CD4-positive, alpha-beta T cell (primary cell): ENCODE results near the gene FOSL2. TPM values are rescaled to one million over a fixed set of nuclear protein-coding genes. Genes with fewer than 3 reads are reported as not detected.
A peak's percentile ranks its signal among the peaks of the same experiment; 100 is the strongest.

Experiments
- ATAC-seq: fragments of 200-7000 bp; cut with Tn5 transposase; one replicate; pipeline ENCODE4 v1.10.0; 2022; ENCODE audit warnings: mild to moderate bottlenecking; ENCODE audit not compliant: poor library complexity
- CTCF ChIA-PET: fragments of 350-600 bp; sonication (Branson Sonifier 250); formaldehyde crosslinking; loops from one replicate; lab custom pipeline; 2021; ENCODE audit warnings: antibody characterized with exemption, inconsistent platforms; lab: Charles Lee
- POLR2A ChIA-PET: fragments of 350-600 bp; sonication (Branson Sonifier 250); formaldehyde crosslinking; loops from one replicate; lab custom pipeline; 2021; ENCODE audit warnings: antibody characterized with exemption, inconsistent platforms; lab: Charles Lee
- DNase-seq, 14 experiments: peaks; one replicate each; pipeline ENCODE4 v3.0.0-alpha.2; 2013 to 2020; ENCODE audit warnings: mixed read lengths in 2 of 14
- H3K27ac ChIP-seq, 2 donors: one replicate each; pipeline versions ENCODE4 v1.5.1 to v1.7.0; 2013; ENCODE audit warnings: low read length in 2 of 2, low read depth in 1 of 2, mild to moderate bottlenecking in 1 of 2
- H3K27me3 ChIP-seq, 2 experiments: 1 replicate in 1 of 2; 2 replicates in 1 of 2; pipeline versions ENCODE4 v1.6.1 to v1.7.0; 2013; ENCODE audit warnings: low read length in 2 of 2, control low read depth in 1 of 2, mild to moderate bottlenecking in 1 of 2, moderate library complexity in 1 of 2; ENCODE audit not compliant: insufficient read depth in 2 of 2, control insufficient read depth in 1 of 2
- H3K36me3 ChIP-seq: one replicate; pipeline ENCODE4 v1.6.1; 2013; ENCODE audit warnings: low read length, control low read depth; ENCODE audit not compliant: insufficient read depth
- H3K4me1 ChIP-seq: one replicate; pipeline ENCODE4 v1.6.1; 2013; ENCODE audit warnings: low read length, control low read depth; ENCODE audit not compliant: insufficient read depth
- H3K4me3 ChIP-seq: one replicate; pipeline ENCODE4 v1.5.1; 2013; ENCODE audit warnings: mild to moderate bottlenecking, low read length, moderate library complexity
- H3K9me3 ChIP-seq, 2 experiments: 1 replicate in 1 of 2; 2 replicates in 1 of 2; pipeline versions ENCODE4 v1.6.1 to v1.7.0; 2013; ENCODE audit warnings: low read length in 2 of 2, mild to moderate bottlenecking in 2 of 2, control low read depth in 1 of 2, moderate library complexity in 1 of 2; ENCODE audit not compliant: control insufficient read depth in 1 of 2, insufficient read depth in 1 of 2
- H3K27ac Mint-ChIP-seq: one replicate; pipeline ENCODE4 v1.8.0; 2020; ENCODE audit warnings: mixed read lengths
- H3K27me3 Mint-ChIP-seq: one replicate; pipeline ENCODE4 v1.8.0; 2021; ENCODE audit warnings: mixed read lengths
- H3K36me3 Mint-ChIP-seq: one replicate; pipeline ENCODE4 v1.8.0; 2021; ENCODE audit warnings: low read depth, mixed read lengths
- H3K4me1 Mint-ChIP-seq: one replicate; pipeline ENCODE4 v1.8.0; 2021; ENCODE audit warnings: low read depth, mixed read lengths
- H3K4me3 Mint-ChIP-seq: one replicate; pipeline ENCODE4 v1.8.0; 2020; ENCODE audit warnings: mild to moderate bottlenecking, mixed read lengths
- H3K9me3 Mint-ChIP-seq: one replicate; pipeline ENCODE4 v1.8.0; 2020; ENCODE audit warnings: mixed read lengths
- intact Hi-C, 2 experiments: fragments of 100-400 bp; cut with DNase I in 1 of 2; cut with micrococcal nuclease in 1 of 2; formaldehyde crosslinking; loops; one replicate each; pipeline versions ENCODE4 v1.15.1 to v1.9.0; 2023 to 2025; cut with DNase I, micrococcal nuclease
- total RNA-seq, 174 experiments: library from RNA in 2 of 174; stranded (reverse) in 2 of 174; gene quantifications; one replicate each; pipeline ENCODE4 v1.2.3 and lab custom pipeline; 2021 to 2026
- TF ChIP-seq, protein P1 (sequence below): fragments of 200-600 bp; IDR thresholded peaks from one replicate; pipeline ENCODE4 v1.8.0; 2022; ENCODE audit warnings: antibody characterized with exemption, mild to moderate bottlenecking

The FOSL2 gene
- total RNA-seq, 2 experiments from 2014 or later, result 152 to 155 TPM

DNA sequence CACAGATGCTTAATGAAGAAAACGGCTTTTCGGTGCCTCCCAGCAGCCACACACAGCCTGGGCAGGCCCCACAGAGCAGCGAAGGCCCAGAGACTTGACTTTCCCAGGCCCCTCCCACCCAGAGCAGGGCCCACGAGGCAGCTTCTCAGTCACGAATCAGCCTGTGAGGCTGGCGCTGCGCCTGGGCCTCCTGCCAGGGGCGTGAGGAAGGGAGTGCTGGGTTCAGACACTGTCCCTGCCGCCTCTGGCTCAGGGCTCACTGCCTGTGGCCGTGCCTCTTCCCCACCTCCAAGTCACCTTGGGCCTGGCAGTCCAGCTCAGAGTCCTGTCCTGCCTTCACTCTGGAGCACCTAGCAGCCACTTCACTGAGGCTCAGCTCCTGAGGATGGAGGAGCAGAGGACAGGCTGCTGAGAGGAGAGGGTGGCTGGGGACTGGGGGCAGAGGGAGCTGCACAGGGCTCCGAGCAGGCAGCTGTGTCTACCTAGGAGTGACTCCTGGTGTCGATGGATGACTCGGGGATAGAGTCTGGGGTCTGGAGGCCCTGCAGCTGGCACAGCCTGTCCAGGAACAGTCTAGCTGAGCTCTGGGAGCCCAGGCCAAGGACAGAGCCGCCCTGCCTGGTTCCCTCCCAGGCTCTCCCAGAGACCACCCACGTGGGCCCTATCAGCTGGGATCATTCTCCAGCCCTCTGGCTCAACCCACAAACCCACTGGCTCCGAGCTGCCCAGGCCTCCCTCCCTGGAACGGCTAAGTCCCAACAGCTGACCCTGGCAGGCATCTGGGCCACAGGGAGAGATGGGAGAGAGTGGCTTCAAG, 36.4 kb upstream of the FOSL2 start:
- peaks cover 4% of the 10 kb centered on the region for H3K27me3 Mint-ChIP-seq
- H3K4me1 Mint-ChIP-seq, result peaks cover 31% of the 10 kb centered on the region
- no peaks in the 10 kb centered on the region for H3K36me3 Mint-ChIP-seq
- Histone ChIP-seq H3K9me3 (no peaks in the 10 kb centered on the region), H3K4me3 (no peak overlapping the region), H3K4me1 (peaks cover 52% of the 10 kb centered on the region), H3K36me3 (no peaks in the 10 kb centered on the region), H3K27me3 (no peaks in the 10 kb centered on the region), H3K27ac (no peak overlapping the region)
- DNase-seq (peak in 6 of 14 experiments; percentile 28 to 79 (median 51)), ATAC-seq (peak; percentile 7)
- CTCF ChIA-PET, result no interaction called here
- no peaks in the 10 kb centered on the region for H3K9me3 Mint-ChIP-seq
- no peak overlapping the region for H3K4me3 Mint-ChIP-seq
- TF ChIP-seq, protein P1, sequence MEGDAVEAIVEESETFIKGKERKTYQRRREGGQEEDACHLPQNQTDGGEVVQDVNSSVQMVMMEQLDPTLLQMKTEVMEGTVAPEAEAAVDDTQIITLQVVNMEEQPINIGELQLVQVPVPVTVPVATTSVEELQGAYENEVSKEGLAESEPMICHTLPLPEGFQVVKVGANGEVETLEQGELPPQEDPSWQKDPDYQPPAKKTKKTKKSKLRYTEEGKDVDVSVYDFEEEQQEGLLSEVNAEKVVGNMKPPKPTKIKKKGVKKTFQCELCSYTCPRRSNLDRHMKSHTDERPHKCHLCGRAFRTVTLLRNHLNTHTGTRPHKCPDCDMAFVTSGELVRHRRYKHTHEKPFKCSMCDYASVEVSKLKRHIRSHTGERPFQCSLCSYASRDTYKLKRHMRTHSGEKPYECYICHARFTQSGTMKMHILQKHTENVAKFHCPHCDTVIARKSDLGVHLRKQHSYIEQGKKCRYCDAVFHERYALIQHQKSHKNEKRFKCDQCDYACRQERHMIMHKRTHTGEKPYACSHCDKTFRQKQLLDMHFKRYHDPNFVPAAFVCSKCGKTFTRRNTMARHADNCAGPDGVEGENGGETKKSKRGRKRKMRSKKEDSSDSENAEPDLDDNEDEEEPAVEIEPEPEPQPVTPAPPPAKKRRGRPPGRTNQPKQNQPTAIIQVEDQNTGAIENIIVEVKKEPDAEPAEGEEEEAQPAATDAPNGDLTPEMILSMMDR, result no peak
- no peak overlapping the region for H3K27ac Mint-ChIP-seq
- intact Hi-C loops, result no loop called here
- POLR2A ChIA-PET, result interaction anchor here (0.9 kb wide), 1 partner anchor 9 kb away, joined by 4 read pairs; no protein-coding TSS in a partner anchor

DNA sequence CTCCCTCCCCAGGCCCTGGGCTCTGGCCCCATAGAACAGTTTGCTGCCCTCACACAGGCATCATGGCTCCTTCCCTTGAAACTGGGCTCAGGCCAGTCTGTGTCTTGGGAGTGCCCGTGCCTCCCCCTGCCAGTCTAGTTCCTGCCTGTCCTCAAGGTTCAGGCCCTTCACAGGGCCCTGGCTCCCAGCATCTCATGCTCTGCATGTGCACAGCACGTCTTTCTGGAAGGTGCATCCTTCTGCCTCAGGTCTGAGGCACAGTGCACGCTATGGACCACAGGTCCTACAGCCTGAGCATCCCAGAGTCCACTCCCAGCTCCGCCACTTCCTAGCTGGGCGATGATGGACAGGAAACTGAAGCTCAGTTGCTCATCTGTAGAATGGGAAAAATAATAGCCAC, 35.6 kb upstream of the FOSL2 start:
- ChIA-PET POLR2A (interaction anchor here (0.9 kb wide), 1 partner anchor 8 kb away, joined by 4 read pairs; no protein-coding TSS in a partner anchor), CTCF (no interaction called here)
- no peak overlapping the region for H3K27ac Mint-ChIP-seq
- Histone ChIP-seq H3K27ac (no peak overlapping the region), H3K4me3 (no peak overlapping the region), H3K4me1 (peaks cover 60% of the 10 kb centered on the region), H3K9me3 (no peaks in the 10 kb centered on the region), H3K27me3 (no peaks in the 10 kb centered on the region), H3K36me3 (no peaks in the 10 kb centered on the region)
- no peak overlapping the region for H3K4me3 Mint-ChIP-seq
- no peaks in the 10 kb centered on the region for H3K9me3 Mint-ChIP-seq
- H3K4me1 Mint-ChIP-seq, result peaks cover 33% of the 10 kb centered on the region
- ATAC-seq (no peak), DNase-seq (no peak)
- H3K36me3 Mint-ChIP-seq, result no peaks in the 10 kb centered on the region
- peaks cover 4% of the 10 kb centered on the region for H3K27me3 Mint-ChIP-seq
- TF ChIP-seq, protein P1, result no peak
- intact Hi-C loops, result no loop called here

DNA sequence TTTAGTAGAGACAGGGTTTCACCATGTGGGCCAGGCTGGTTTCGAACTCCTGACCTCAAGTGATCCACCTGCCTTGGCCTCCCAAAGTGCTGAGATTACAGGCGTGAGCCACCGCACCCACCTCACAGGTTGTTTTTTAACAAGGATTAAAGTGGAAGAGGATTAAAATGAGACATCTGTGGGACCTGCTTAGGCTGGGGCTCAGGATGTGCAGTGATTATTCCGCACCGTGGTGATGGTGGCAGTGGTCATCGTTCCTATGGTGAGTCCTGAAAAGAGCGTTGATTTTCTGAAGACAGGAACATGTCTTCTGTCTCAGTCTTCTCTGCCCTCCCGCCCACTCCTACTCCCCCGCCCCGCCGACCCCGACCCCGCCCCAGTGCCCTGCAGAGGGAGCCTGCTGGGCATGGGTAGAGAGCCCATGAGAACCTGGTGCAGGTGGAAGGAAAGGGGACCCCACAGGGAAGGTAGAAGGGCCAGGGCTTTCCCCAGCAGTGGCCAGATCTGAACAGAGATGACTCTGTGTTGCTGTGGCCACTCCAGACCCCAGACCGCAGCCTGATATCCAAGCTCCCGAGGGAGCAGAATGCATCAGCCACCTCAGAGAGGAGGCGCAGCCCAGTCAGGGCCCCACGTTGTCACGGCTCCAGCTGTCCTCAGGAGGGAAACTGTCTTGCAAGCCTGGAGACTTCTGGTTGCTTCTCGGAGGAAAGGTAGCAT, 34.5 kb upstream of the FOSL2 start:
- Mint-ChIP-seq H3K36me3 (no peaks in the 10 kb centered on the region), H3K27ac (peak overlapping the region; percentile 89), H3K9me3 (no peaks in the 10 kb centered on the region), H3K4me1 (peaks cover 40% of the 10 kb centered on the region), H3K4me3 (no peak overlapping the region), H3K27me3 (peaks cover 4% of the 10 kb centered on the region)
- no peaks in the 10 kb centered on the region for H3K9me3 ChIP-seq
- H3K27me3 ChIP-seq, result no peaks in the 10 kb centered on the region
- ChIA-PET CTCF (interaction anchor here (0.7 kb wide), 1 partner anchor 217 kb away, joined by 4 read pairs; no protein-coding TSS in a partner anchor), POLR2A (no interaction called here)
- DNase-seq, result no peak
- peaks cover 70% of the 10 kb centered on the region for H3K4me1 ChIP-seq
- no peak for ATAC-seq
- peak overlapping the region in 1 of 2 donors; percentile 44 for H3K27ac ChIP-seq
- intact Hi-C loops, result loop anchor here in 1 of 2 experiments (2.0 kb wide), 1 partner anchor 33 kb away; no protein-coding TSS in a partner anchor
- TF ChIP-seq, protein P1, result no peak
- H3K36me3 ChIP-seq, result no peaks in the 10 kb centered on the region
- H3K4me3 ChIP-seq, result no peak overlapping the region
